PC-3 (cell line): ENCODE results near the gene SHMT1.
"Not testable (repeated sequence)": the region's sequence is repeated elsewhere in the genome, so short reads cannot be mapped to it uniquely, and the experiment has no call there.

Source experiments
- CTCF ChIP-seq: fragments of 300-600 bp; sonication (generic); conservative IDR thresholded peaks from 2 replicates; pipeline ENCODE4 v1.5.1; 2017; ENCODE audit warnings: antibody characterized with exemption, low read depth, mild to moderate bottlenecking, low read length
- EZH2 ChIP-seq: fragments of 300-600 bp; sonication (generic); IDR thresholded peaks from one replicate; pipeline ENCODE4 v1.6.1; 2017; ENCODE audit warnings: antibody characterized with exemption, mild to moderate bottlenecking, low read length; ENCODE audit not compliant: unreplicated experiment
- EZH2phosphoT487 ChIP-seq: fragments of 300-600 bp; sonication (generic); IDR thresholded peaks from 2 replicates; pipeline ENCODE4 v1.6.1; 2018; ENCODE audit warnings: mild to moderate bottlenecking, antibody characterized with exemption, low read length, borderline replicate concordance

GRCh38 chr17:18409321-18409720 lies 46.0 kb upstream of the SHMT1 start:
- TF ChIP-seq CTCF, EZH2, EZH2phosphoT487: not testable (repeated sequence)
